HCT116 (cell line): ENCODE measurements around the gene LRFN2. TPM values are rescaled to one million over a fixed set of nuclear protein-coding genes. Genes with fewer than 3 reads are reported as not detected.

Experiments used
- ATAC-seq: fragments of 200-7000 bp; cut with Tn5 transposase; 2 replicates; pipeline ENCODE4 v1.9.1; 2020; ENCODE audit warnings: mild to moderate bottlenecking, moderate library complexity
- BruUV-seq: library from RNA; stranded (reverse); fragments of 400-500 nt; replicated peaks from 2 replicates; lab custom pipeline; 2021; lab: Mats Ljungman, UMichigan
- CTCF ChIA-PET: fragments of 300-600 bp; sonication (Branson Sonifier 250); formaldehyde crosslinking; loops from one replicate; lab custom pipeline; 2021; ENCODE audit warnings: antibody characterized with exemption; lab: Charles Lee
- POLR2A ChIA-PET: fragments of 300-600, 350-600 bp; sonication (Branson Sonifier 250); formaldehyde crosslinking; loops from one replicate; lab custom pipeline; 2021; ENCODE audit warnings: antibody characterized with exemption; lab: Charles Lee
- RAD21 ChIA-PET, 2 experiments: fragments of 300-600 bp; sonication (Branson Sonifier 250); formaldehyde crosslinking; loops; one replicate each; lab custom pipeline; 2023; ENCODE audit warnings: low total read pairs in 2 of 2; ENCODE audit not compliant: uncharacterized antibody in 2 of 2, unreplicated experiment in 2 of 2, low non-redundant PET in 1 of 2; lab: Charles Lee
- DNase-seq: peaks from one replicate; pipeline ENCODE4 v3.0.0-alpha.2; 2010; ENCODE audit warnings: low read depth, low spot score
- H2AFZ ChIP-seq: fragments of 200-600 bp; shearing (Covaris generic), sonication (generic); 2 replicates; pipeline ENCODE4 v1.6.1; 2017; ENCODE audit warnings: low read depth, mixed run types, mixed read lengths, antibody characterized with exemption, low read length; ENCODE audit not compliant: poor library complexity, severe bottlenecking
- H3K27ac ChIP-seq: 2 replicates; pipeline ENCODE4 v1.5.1; 2012; ENCODE audit warnings: low read depth, low read length
- H3K27me3 ChIP-seq: fragments of 200-600 bp; sonication (generic); 2 replicates; pipeline ENCODE4 v1.6.1; 2016; ENCODE audit warnings: mixed run types, low read length, mixed read lengths; ENCODE audit not compliant: insufficient read depth
- H3K36me3 ChIP-seq, 2 experiments: fragments of 200-500 bp in 1 of 2; fragments of 200-600 bp in 1 of 2; sonication (Bioruptor generic) in 1 of 2; sonication (generic) in 1 of 2; 2 replicates each; pipeline versions ENCODE4 v1.5.1 to v1.6.1; 2014 to 2016; ENCODE audit warnings: low read length in 2 of 2, inconsistent platforms in 1 of 2, mixed read lengths in 1 of 2, mixed run types in 1 of 2; ENCODE audit not compliant: insufficient read depth in 2 of 2, control insufficient read depth in 1 of 2
- H3K4me1 ChIP-seq, 2 experiments: fragments of 200-600 bp in 1 of 2; sonication (generic) in 1 of 2; 2 replicates each; pipeline versions ENCODE4 v1.5.1 to v1.6.1; 2012 to 2017; ENCODE audit warnings: low read length in 2 of 2, inconsistent platforms in 1 of 2, mild to moderate bottlenecking in 1 of 2, mixed read lengths in 1 of 2, mixed run types in 1 of 2, moderate library complexity in 1 of 2; ENCODE audit not compliant: insufficient read depth in 2 of 2, control insufficient read depth in 1 of 2
- H3K4me2 ChIP-seq: fragments of 200-600 bp; sonication (generic); 2 replicates; pipeline ENCODE4 v1.6.1; 2017; ENCODE audit warnings: mixed run types, low read length, mixed read lengths
- H3K4me3 ChIP-seq, 2 experiments: fragments of 200-600 bp in 1 of 2; sonication (generic) in 1 of 2; replicated peaks in 1 of 2; 2 replicates each; pipeline ENCODE4 v1.5.1; 2011 to 2016; ENCODE audit warnings: low read length in 2 of 2, control low read depth in 1 of 2, low read depth in 1 of 2, mild to moderate bottlenecking in 1 of 2, mixed read lengths in 1 of 2, mixed run types in 1 of 2
- H3K79me2 ChIP-seq: fragments of 200-600 bp; sonication (generic); 2 replicates; pipeline ENCODE4 v1.6.1; 2017; ENCODE audit warnings: mild to moderate bottlenecking, mixed run types, low read length, moderate library complexity, mixed read lengths; ENCODE audit not compliant: insufficient read depth
- H3K9ac ChIP-seq: fragments of 200-600 bp; sonication (generic); 2 replicates; pipeline ENCODE4 v1.6.1; 2016; ENCODE audit warnings: low read length, mixed read lengths
- H3K9me2 ChIP-seq: fragments of 200-600 bp; sonication (generic), shearing (Covaris generic); 2 replicates; pipeline ENCODE4 v1.6.1; 2017; ENCODE audit warnings: mixed run types, mild to moderate bottlenecking, moderate library complexity; ENCODE audit not compliant: insufficient read depth
- H3K9me3 ChIP-seq, 2 experiments: fragments of 200-500 bp in 1 of 2; fragments of 200-600 bp in 1 of 2; sonication (Bioruptor generic) in 1 of 2; sonication (generic) in 1 of 2; 2 replicates each; pipeline ENCODE4 v1.6.1; 2014 to 2017; ENCODE audit warnings: low read length in 2 of 2, mixed read lengths in 2 of 2, inconsistent platforms in 1 of 2, low read depth in 1 of 2, mild to moderate bottlenecking in 1 of 2, mixed run types in 1 of 2, moderate library complexity in 1 of 2; ENCODE audit not compliant: control insufficient read depth in 1 of 2, insufficient read depth in 1 of 2
- H4K20me1 ChIP-seq: fragments of 200-600 bp; sonication (generic), shearing (Covaris generic); 2 replicates; pipeline ENCODE4 v1.6.1; 2017; ENCODE audit warnings: mixed run types, mild to moderate bottlenecking, moderate library complexity; ENCODE audit not compliant: insufficient read depth
- ATF3 ChIP-seq: IDR thresholded peaks from 2 replicates; pipeline ENCODE4 v1.6.1; 2012
- CBX3 ChIP-seq: IDR thresholded peaks from 2 replicates; pipeline ENCODE4 v1.6.1; 2012; ENCODE audit warnings: low read depth
- EZH2phosphoT487 ChIP-seq: fragments of 200-600 bp; IDR thresholded peaks from 2 replicates; pipeline ENCODE4 v1.6.1; 2018; ENCODE audit warnings: antibody characterized with exemption, borderline replicate concordance
- JUND ChIP-seq: IDR thresholded peaks from 2 replicates; pipeline ENCODE4 v1.6.1; 2012
- POLR2AphosphoS5 ChIP-seq: IDR thresholded peaks from 2 replicates; pipeline ENCODE4 v1.6.1; 2011; ENCODE audit warnings: mild to moderate bottlenecking, low read depth, low read length, moderate library complexity
- RAD21 ChIP-seq: IDR thresholded peaks from 2 replicates; pipeline ENCODE4 v1.6.1; 2012; ENCODE audit warnings: low read depth, mild to moderate bottlenecking
- REST ChIP-seq: IDR thresholded peaks from 2 replicates; pipeline ENCODE4 v1.6.1; 2012; ENCODE audit warnings: low read depth
- SIN3A ChIP-seq: IDR thresholded peaks from 2 replicates; pipeline ENCODE4 v1.6.1; 2012; ENCODE audit warnings: low read depth
- SP1 ChIP-seq: IDR thresholded peaks from 2 replicates; pipeline ENCODE4 v1.6.1; 2012; ENCODE audit warnings: low read depth
- SRF ChIP-seq: IDR thresholded peaks from 2 replicates; pipeline ENCODE4 v1.6.1; 2012; ENCODE audit warnings: low read depth
- TCF7L2 ChIP-seq: IDR thresholded peaks from 2 replicates; pipeline ENCODE4 v1.7.0; 2011; ENCODE audit warnings: borderline replicate concordance, inconsistent platforms; ENCODE audit not compliant: insufficient read depth, insufficient read length; ENCODE audit errors: extremely low read depth
- YY1 ChIP-seq: IDR thresholded peaks from 2 replicates; pipeline ENCODE4 v1.6.1; 2011; ENCODE audit warnings: low read length, low read depth, moderate library complexity, mild to moderate bottlenecking; ENCODE audit not compliant: insufficient replicate concordance; ENCODE audit errors: extremely low read depth
- ZFX ChIP-seq: fragments of 450-650 bp; IDR thresholded peaks from 2 replicates; pipeline ENCODE4 v1.6.1; 2017
- intact Hi-C: fragments of 100-400 bp; cut with micrococcal nuclease; formaldehyde crosslinking; loops from 2 replicates; pipeline ENCODE4 v1.10.0; 2022
- total RNA-seq: library from RNA; stranded (reverse); gene quantifications from one replicate; pipeline ENCODE4 v1.2.1, GENCODE V29; 2021; ENCODE audit not compliant: unreplicated experiment

Gene LRFN2
- total RNA-seq, 1 experiment from 2014 or later = not detected

DNA sequence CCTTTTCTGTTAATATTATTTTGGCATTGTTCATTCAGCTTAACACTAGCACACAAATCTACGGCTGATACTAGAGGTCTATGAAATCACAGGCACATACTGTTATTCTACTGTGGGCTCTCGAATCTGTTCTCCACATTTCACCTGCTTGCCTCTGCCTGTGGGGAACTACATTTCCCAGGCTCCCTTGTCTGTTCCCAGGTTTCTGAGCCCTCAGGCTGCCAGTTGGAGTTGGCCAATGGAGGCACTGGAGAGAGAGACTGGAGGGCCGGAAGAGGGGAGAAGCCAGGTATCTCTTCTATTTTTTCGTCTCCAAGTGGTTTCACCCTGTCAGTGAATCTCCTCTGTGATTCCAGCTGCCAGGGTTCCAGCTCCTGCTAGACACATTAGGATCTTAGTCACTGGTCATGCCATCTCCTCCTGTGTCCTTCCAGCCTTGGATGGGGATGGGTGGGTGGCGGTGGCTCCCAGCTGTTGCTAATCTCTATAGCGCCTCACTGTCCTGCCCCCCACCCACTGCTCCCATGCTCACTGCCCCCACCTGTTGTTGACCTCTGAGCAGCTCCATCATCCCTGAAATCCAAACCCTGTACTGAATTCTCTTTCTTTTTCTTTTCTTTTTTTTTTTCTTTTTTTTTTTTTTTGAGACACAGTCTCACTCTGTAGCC, 188.2 kb downstream of the LRFN2 start:
- ATAC-seq (peak; percentile 53; the same call in 1 of the 2 replicates), DNase-seq (peak; percentile 2)
- no peaks in the 10 kb centered on the region for H4K20me1 ChIP-seq
- no peaks in the 10 kb centered on the region for H3K4me1 ChIP-seq
- RAD21 ChIA-PET = no interaction called here
- 0 out of 2 replicates have a peak, but pooled peaks cover 4% of the 10 kb centered on the region for H3K27me3 ChIP-seq
- H3K9ac ChIP-seq = no peak overlapping the region
- H3K27ac ChIP-seq = no peak overlapping the region
- no TSS peak for BruUV-seq
- POLR2A ChIA-PET = interaction anchor here (0.7 kb wide), 1 partner anchor 447 kb away, joined by 3 read pairs; no protein-coding TSS in a partner anchor
- intact Hi-C loops = no loop called here
- H3K9me3 ChIP-seq = no peaks in the 10 kb centered on the region
- no peak overlapping the region for H3K4me2 ChIP-seq
- H3K4me3 ChIP-seq = no peak overlapping the region
- H2AFZ ChIP-seq = no peak overlapping the region
- no peaks in the 10 kb centered on the region for H3K9me2 ChIP-seq
- H3K79me2 ChIP-seq = no peaks in the 10 kb centered on the region
- no peaks in the 10 kb centered on the region for H3K36me3 ChIP-seq
- TF ChIP-seq EZH2phosphoT487 (no peak), POLR2AphosphoS5 (no peak), RAD21 (no peak), ATF3 (no peak), SIN3A (no peak), TCF7L2 (no peak), JUND (no peak)
- TF ChIP-seq, all 23 proteins: peak for 0
- CTCF ChIA-PET = no interaction called here

GRCh38 chr6:40398034-40398691, 189.0 kb downstream of the LRFN2 start:
- CTCF ChIA-PET = no interaction called here
- POLR2A ChIA-PET = no interaction called here
- 0 out of 2 replicates have a peak, but pooled peaks cover 4% of the 10 kb centered on the region for H3K27me3 ChIP-seq
- DNase-seq (no peak), ATAC-seq (no peak)
- RAD21 ChIA-PET = no interaction called here
- H4K20me1 ChIP-seq = no peaks in the 10 kb centered on the region
- BruUV-seq = no TSS peak
- no peaks in the 10 kb centered on the region for H3K9me2 ChIP-seq
- H3K4me3 ChIP-seq = no peak overlapping the region
- H3K9me3 ChIP-seq = no peaks in the 10 kb centered on the region
- H3K4me1 ChIP-seq = no peaks in the 10 kb centered on the region
- no peaks in the 10 kb centered on the region for H3K79me2 ChIP-seq
- no peaks in the 10 kb centered on the region for H3K36me3 ChIP-seq
- no peak overlapping the region for H3K4me2 ChIP-seq
- H3K27ac ChIP-seq = no peak overlapping the region
- no peak for TF ChIP-seq CBX3
- no peak for TF ChIP-seq REST
- no peak for TF ChIP-seq SP1
- no peak for TF ChIP-seq ZFX
- TF ChIP-seq JUND = no peak
- no peak for TF ChIP-seq SRF
- no peak for TF ChIP-seq POLR2AphosphoS5
- no peak for TF ChIP-seq RAD21
- TF ChIP-seq YY1 = no peak
- TF ChIP-seq SIN3A = no peak
- TF ChIP-seq, all 23 proteins: peak for 0
- Histone ChIP-seq H2AFZ (no peak overlapping the region), H3K9ac (no peak overlapping the region)
- intact Hi-C loops = no loop called here
